Hepatocyte (in vitro differentiated cells): ENCODE results near the gene SARDH. TPM values are rescaled to one million over a fixed set of nuclear protein-coding genes. Genes with fewer than 3 reads are reported as not detected.

Experiments
- DNase-seq: peaks from one replicate; pipeline ENCODE4 v3.0.0-alpha.2; 2016; ENCODE audit warnings: low spot score
- H2AFZ ChIP-seq: fragments of 200-600 bp; sonication (generic); 2 replicates; pipeline ENCODE4 v1.6.0; 2016; ENCODE audit warnings: antibody characterized with exemption, mild to moderate bottlenecking
- H3K27ac ChIP-seq: fragments of 200-600 bp; sonication (generic); 2 replicates; pipeline ENCODE4 v1.5.1; 2016; ENCODE audit warnings: mild to moderate bottlenecking
- H3K27me3 ChIP-seq: fragments of 200-600 bp; sonication (generic); 2 replicates; pipeline ENCODE4 v1.6.1; 2016
- H3K36me3 ChIP-seq: fragments of 200-600 bp; sonication (generic); replicated peaks from 2 replicates; pipeline ENCODE4 v1.5.1; 2016; ENCODE audit warnings: low read depth; ENCODE audit not compliant: insufficient read depth
- H3K4me1 ChIP-seq: fragments of 200-600 bp; sonication (generic); 2 replicates; pipeline ENCODE4 v1.5.1; 2016; ENCODE audit warnings: mild to moderate bottlenecking, moderate library complexity; ENCODE audit not compliant: insufficient read depth
- H3K4me2 ChIP-seq: fragments of 200-600 bp; sonication (generic); 2 replicates; pipeline ENCODE4 v1.6.0; 2016
- H3K4me3 ChIP-seq: fragments of 200-600 bp; sonication (generic); 2 replicates; pipeline ENCODE4 v1.5.1; 2016; ENCODE audit warnings: mild to moderate bottlenecking
- H3K79me2 ChIP-seq: fragments of 200-600 bp; sonication (generic); 2 replicates; pipeline ENCODE4 v1.6.0; 2017; ENCODE audit warnings: mild to moderate bottlenecking
- H3K9me2 ChIP-seq: fragments of 200-600 bp; sonication (generic); replicated peaks from 2 replicates; pipeline ENCODE4 v1.6.0; 2017; ENCODE audit warnings: mild to moderate bottlenecking; ENCODE audit not compliant: insufficient read depth
- H3K9me3 ChIP-seq: fragments of 200-600 bp; sonication (generic); 2 replicates; pipeline ENCODE4 v1.5.1; 2016; ENCODE audit warnings: low read depth, mild to moderate bottlenecking
- H4K20me1 ChIP-seq: fragments of 200-600 bp; sonication (generic); 2 replicates; pipeline ENCODE4 v1.6.0; 2016; ENCODE audit warnings: mild to moderate bottlenecking; ENCODE audit not compliant: insufficient read depth, poor library complexity, severe bottlenecking
- CTCF ChIP-seq: fragments of 200-600 bp; sonication (generic); IDR thresholded peaks from 2 replicates; pipeline ENCODE4 v1.5.1; 2016; ENCODE audit warnings: antibody characterized with exemption, mild to moderate bottlenecking; ENCODE audit not compliant: poor library complexity
- EZH2 ChIP-seq: fragments of 200-600 bp; sonication (generic); IDR thresholded peaks from 2 replicates; pipeline ENCODE4 v1.6.1; 2016; ENCODE audit warnings: antibody characterized with exemption, mild to moderate bottlenecking, borderline replicate concordance
- EZH2phosphoT487 ChIP-seq: fragments of 200-600 bp; sonication (generic); IDR thresholded peaks from one replicate; pipeline ENCODE4 v1.6.1; 2018; ENCODE audit warnings: antibody characterized with exemption, mild to moderate bottlenecking, low read depth, moderate library complexity; ENCODE audit not compliant: unreplicated experiment, severe bottlenecking
- WGBS: methylation state at CpG from one replicate; pipeline ENCODE4 v1.1.6; 2016; ENCODE audit warnings: low lambda C conversion rate; ENCODE audit errors: missing lambda C conversion rate; 5-methylcytosine and 5-hydroxymethylcytosine counted together
- polyA plus RNA-seq: library from polyadenylated mRNA; unstranded; fragments of >200 nt; fragmentation: Nextera tagmentation; extraction: Ambion mirVana; gene quantifications from 2 replicates; pipeline ENCODE4 v1.2.1, GENCODE V29; 2016
- total RNA-seq: library from RNA; depleted of rRNA; stranded (reverse); fragments of >200 nt; gene quantifications from 2 replicates; pipeline ENCODE4 v1.2.3, GENCODE V29; 2014

The SARDH gene
- total and polyA plus RNA-seq, 2 experiments from 2014 or later, result 7.5 to 9.8 TPM

- 98% methylated on average over 15 of the region's 15 CpGs for WGBS
- no peak for DNase-seq
These were observed 43.0 kb upstream of the SARDH start for GRCh38 chr9:133780962-133781827.

GRCh38 chr9:133780404-133780945 is 42.3 kb upstream of the SARDH start:
- Histone ChIP-seq H3K9me3 (no peaks in the 10 kb centered on the region), H3K4me2 (no peak overlapping the region), H3K27ac (no peak overlapping the region), H3K4me3 (no peak overlapping the region), H4K20me1 (no peaks in the 10 kb centered on the region), H3K79me2 (no peaks in the 10 kb centered on the region), H3K9me2 (no peaks in the 10 kb centered on the region), H3K36me3 (no peaks in the 10 kb centered on the region), H3K4me1 (peaks cover 4% of the 10 kb centered on the region), H2AFZ (no peak overlapping the region), H3K27me3 (no peaks in the 10 kb centered on the region)
- TF ChIP-seq EZH2phosphoT487, result no peak
- no peak for TF ChIP-seq CTCF
- no peak for TF ChIP-seq EZH2
- DNase-seq, result no peak
- WGBS, result over 99% methylated on average over 13 of the region's 15 CpGs

More at GRCh38 chr9:133780962-133781827, 43.0 kb upstream of the SARDH start:
- H3K27ac ChIP-seq, result no peak overlapping the region
- H3K27me3 ChIP-seq, result no peaks in the 10 kb centered on the region
- no peaks in the 10 kb centered on the region for H4K20me1 ChIP-seq
- no peaks in the 10 kb centered on the region for H3K79me2 ChIP-seq
- no peak overlapping the region for H2AFZ ChIP-seq
- peaks cover 4% of the 10 kb centered on the region for H3K4me1 ChIP-seq
- H3K36me3 ChIP-seq, result no peaks in the 10 kb centered on the region
- TF ChIP-seq EZH2 (no peak), CTCF (no peak), EZH2phosphoT487 (no peak)
- no peak overlapping the region for H3K4me3 ChIP-seq
- H3K9me3 ChIP-seq, result no peaks in the 10 kb centered on the region
- no peaks in the 10 kb centered on the region for H3K9me2 ChIP-seq
- H3K4me2 ChIP-seq, result no peak overlapping the region

GRCh38 chr9:133779516-133780403 is 41.6 kb upstream of the SARDH start:
- H3K4me2 ChIP-seq, result no peak overlapping the region
- DNase-seq, result no peak
- H2AFZ ChIP-seq, result no peak overlapping the region
- no peak for TF ChIP-seq EZH2
- no peak for TF ChIP-seq EZH2phosphoT487
- TF ChIP-seq CTCF, result no peak
- no peak overlapping the region for H3K4me3 ChIP-seq
- no peaks in the 10 kb centered on the region for H3K79me2 ChIP-seq
- H3K27me3 ChIP-seq, result no peaks in the 10 kb centered on the region
- H4K20me1 ChIP-seq, result no peaks in the 10 kb centered on the region
- H3K36me3 ChIP-seq, result no peaks in the 10 kb centered on the region
- H3K9me2 ChIP-seq, result no peaks in the 10 kb centered on the region
- H3K27ac ChIP-seq, result no peak overlapping the region
- WGBS, result 96% methylated on average over 19 of the region's 19 CpGs
- no peaks in the 10 kb centered on the region for H3K9me3 ChIP-seq
- peaks cover 4% of the 10 kb centered on the region for H3K4me1 ChIP-seq
